HFF-Myc (cell line): ENCODE results near the gene EPN1.
A peak's percentile ranks its signal among the peaks of the same experiment; 100 is the strongest.

Experiments
- DNase-seq: peaks from one replicate; pipeline ENCODE4 v3.0.0-alpha.2; 2011; ENCODE audit warnings: low read depth; ENCODE audit errors: extremely low read depth
- H3K4me3 ChIP-seq: replicated peaks from 2 replicates; pipeline ENCODE4 v1.5.1; 2011; ENCODE audit warnings: low read depth, mild to moderate bottlenecking, control low read depth, low read length
- TF ChIP-seq, protein P1 (sequence below): IDR thresholded peaks from 2 replicates; pipeline ENCODE4 v1.5.1; 2012; ENCODE audit warnings: mild to moderate bottlenecking, low read depth, low read length, control low read depth; ENCODE audit errors: missing control alignments

The EPN1 gene

DNA sequence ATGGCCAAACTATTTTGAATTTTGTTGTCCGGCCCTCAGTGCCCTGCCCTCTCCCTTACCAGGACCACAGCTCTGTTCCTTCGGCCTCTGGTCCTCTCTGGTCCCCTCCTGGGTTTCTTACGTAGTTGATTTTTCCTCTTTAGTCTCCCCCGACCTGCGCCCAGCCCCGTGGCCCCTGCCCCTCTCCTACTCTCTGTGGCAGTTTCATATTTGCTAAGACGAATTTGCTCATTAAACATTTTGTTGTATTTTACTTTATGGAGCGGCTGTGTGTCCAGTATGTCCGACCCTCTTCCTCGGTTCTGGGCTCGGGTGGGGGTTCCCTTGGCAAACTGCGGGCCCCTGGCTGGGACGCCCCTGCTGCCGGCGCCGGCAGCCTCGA lies 576 bp upstream of the EPN1 start:
- peak overlapping the region; percentile 77 for H3K4me3 ChIP-seq
- no peak for DNase-seq
- TF ChIP-seq, protein P1, sequence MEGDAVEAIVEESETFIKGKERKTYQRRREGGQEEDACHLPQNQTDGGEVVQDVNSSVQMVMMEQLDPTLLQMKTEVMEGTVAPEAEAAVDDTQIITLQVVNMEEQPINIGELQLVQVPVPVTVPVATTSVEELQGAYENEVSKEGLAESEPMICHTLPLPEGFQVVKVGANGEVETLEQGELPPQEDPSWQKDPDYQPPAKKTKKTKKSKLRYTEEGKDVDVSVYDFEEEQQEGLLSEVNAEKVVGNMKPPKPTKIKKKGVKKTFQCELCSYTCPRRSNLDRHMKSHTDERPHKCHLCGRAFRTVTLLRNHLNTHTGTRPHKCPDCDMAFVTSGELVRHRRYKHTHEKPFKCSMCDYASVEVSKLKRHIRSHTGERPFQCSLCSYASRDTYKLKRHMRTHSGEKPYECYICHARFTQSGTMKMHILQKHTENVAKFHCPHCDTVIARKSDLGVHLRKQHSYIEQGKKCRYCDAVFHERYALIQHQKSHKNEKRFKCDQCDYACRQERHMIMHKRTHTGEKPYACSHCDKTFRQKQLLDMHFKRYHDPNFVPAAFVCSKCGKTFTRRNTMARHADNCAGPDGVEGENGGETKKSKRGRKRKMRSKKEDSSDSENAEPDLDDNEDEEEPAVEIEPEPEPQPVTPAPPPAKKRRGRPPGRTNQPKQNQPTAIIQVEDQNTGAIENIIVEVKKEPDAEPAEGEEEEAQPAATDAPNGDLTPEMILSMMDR, result no peak

DNA sequence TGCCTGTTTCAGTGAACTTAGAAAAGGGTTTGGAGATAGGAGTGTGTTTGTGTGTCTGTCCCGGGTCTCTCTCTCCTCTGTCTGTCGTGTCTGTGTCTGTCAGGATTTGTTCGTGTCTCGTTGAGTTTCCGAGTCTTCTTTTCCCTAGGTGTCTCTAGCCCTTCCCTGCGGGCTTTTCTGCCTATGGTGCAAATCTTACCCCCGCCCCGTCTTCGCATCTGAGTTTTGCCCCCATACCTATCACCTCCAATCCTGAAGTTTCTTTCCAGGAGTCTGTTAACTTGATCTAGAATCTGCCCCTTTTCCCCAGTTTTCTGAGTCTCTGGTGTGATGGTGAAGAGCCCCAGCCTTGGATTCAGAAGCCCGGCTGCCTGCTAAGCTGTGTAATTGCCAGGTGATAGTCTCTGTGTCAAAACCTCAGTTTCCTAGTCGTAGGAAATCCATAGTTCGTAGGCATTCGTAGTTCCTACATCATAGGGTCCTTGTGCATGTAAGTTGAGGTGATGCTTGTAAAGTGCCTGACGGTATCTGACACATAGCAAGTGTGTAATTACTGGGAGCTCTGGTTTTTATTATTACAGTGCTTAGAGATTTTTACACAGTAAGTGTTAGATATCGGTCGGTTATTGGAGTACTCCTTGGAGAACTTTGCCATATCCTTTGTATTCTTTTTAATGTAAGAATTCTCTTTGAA lies 782 bp downstream of the EPN1 start:
- TF ChIP-seq, protein P1, result no peak
- peak overlapping the region; percentile 77 for H3K4me3 ChIP-seq
- DNase-seq, result no peak

DNA sequence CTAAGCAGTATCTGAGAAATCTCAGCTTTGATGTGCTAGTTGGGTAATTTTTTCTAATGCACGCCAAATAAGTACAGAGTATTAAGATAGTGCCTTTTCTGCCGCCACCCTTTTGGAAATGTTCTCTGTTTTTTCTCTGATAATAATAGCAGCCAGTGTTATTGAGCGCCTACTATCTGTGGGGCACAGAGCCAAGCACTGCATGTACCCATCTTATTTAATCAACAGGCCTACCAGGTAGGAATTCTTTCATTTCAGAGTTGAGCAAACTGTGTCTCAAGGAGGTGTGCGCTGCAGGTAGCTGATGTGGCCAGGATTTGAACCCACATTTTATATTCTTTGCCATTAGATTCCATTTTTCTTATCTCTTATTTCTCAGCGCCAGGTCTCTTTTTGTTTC lies 1.4 kb downstream of the EPN1 start:
- TF ChIP-seq, protein P1, result no peak
- H3K4me3 ChIP-seq, result peak overlapping the region; percentile 77
- DNase-seq, result no peak

DNA sequence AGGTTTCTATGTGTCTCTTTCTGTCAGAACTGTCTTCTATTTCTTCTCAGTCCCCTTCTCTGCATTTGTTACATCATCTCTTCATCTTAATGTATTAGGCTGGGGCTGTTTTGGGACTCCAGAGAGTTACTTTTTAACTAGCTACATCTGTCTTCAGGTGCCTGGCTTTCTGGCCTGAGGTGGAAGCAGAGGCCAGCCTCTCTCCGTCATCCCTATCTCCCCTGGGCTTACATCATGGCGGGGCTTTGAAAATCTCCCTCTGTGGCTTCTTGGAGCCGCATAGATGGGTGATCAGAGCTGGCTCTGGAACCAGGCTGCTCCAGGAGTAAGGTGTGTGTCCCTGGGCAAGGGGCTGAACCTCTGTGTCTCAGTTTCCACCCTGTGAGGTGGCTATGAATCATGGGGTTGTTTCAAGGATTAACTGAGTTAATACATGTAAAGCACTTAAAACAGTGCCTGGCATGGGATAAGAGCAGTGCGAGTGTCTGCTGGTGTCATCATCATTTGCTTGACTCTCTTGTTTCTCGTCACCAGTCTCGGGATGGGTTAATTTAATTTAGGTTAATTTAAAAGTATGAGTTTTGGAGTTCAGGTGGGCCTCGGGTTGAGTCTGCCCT lies 2.0 kb downstream of the EPN1 start:
- DNase-seq, result no peak
- TF ChIP-seq, protein P1, result no peak
- H3K4me3 ChIP-seq, result no peak overlapping the region

DNA sequence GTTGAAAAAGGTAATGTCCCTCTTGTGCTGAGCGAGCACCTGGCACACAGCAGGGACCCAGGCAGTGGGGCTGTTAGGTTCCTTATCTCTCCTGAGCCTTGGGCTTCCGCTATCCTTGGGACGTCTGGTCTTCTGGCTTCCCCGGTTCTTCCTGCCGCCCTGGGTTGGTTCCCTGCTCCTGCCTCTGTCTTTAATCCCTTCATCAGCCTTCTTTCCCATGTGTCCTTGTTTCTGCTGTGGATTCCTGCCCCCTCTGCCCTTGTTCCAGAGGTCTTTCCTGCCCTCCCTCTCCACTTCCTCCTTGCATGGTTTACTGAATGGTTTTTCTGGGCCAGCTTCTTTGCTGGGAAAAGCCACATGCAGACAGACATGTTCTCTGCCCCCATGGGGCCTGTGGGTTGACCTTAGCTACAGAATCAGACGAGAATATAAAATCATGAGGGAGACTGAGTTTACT lies 2.6 kb downstream of the EPN1 start:
- DNase-seq, result no peak
- no peak overlapping the region for H3K4me3 ChIP-seq
- TF ChIP-seq, protein P1, result no peak

DNA sequence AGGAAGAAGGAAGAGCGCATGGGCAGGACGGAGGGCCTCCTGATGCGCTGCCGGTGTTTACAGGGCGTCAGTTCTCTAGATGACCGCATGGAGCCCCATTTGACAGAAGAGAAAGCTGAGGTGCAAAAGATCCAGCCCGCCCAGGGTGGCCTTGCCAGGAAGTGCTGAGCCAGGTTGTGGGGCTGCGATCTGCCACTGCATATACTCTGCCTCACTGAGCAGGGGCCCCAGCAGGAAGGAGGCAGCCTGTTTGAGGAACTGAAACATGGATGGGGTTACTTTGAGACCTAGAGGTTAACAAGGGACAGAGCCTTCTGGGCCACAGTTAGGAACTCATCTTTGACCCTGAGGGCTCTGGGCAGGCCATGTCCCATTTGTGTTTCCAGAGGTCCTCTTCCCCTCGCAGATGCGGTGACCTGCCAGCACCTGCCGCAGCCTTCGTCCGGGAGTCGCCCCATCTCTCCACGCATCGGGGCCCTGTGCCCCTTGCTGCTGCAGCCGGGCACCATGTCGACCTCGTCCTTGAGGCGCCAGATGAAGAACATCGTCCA lies 3.2 kb downstream of the EPN1 start:
- H3K4me3 ChIP-seq, result no peak overlapping the region
- DNase-seq, result no peak
- TF ChIP-seq, protein P1, result no peak
